Measurements from ENCODE around the gene INVS.

INVS gene

GRCh38 chr9:100186356-100186755 lies 87.3 kb downstream of the INVS start:
- H3K4me2 ChIP-seq (ENCODE audit: insufficient read depth, low read length) = no peak overlapping the region
- H3K9ac ChIP-seq (ENCODE audit: low read depth, low read length) = no peak overlapping the region
- no peak for ATAC-seq (ENCODE audit: insufficient read depth, low read depth)
- H3K27me3 ChIP-seq (ENCODE audit: insufficient read depth, low read length, poor library complexity) = no peaks in the 10 kb centered on the region
- TF ChIP-seq CTCF (IDR thresholded peaks at IDR 0.05; ENCODE audit: borderline replicate concordance, extremely low read depth, low read length, poor library complexity, severe bottlenecking) (no peak), EZH2 (IDR thresholded peaks at IDR 0.05; ENCODE audit: borderline replicate concordance, low read depth, low read length, severe bottlenecking) (no peak)
- H3K9me3 ChIP-seq (ENCODE audit: insufficient read depth, low read length, severe bottlenecking) = peaks cover 14% of the 10 kb centered on the region
- H3K36me3 ChIP-seq (ENCODE audit: insufficient read depth, low read length) = no peaks in the 10 kb centered on the region; the same call in 1 of the 2 replicates
- H2AFZ ChIP-seq (ENCODE audit: low read depth, low read length) = no peak overlapping the region
- H3K79me2 ChIP-seq (ENCODE audit: insufficient read depth, low read length) = no peaks in the 10 kb centered on the region
- no peak for DNase-seq
- H3K27ac ChIP-seq (ENCODE audit: low read length) = no peak overlapping the region
- no peak overlapping the region for H3K4me3 ChIP-seq (ENCODE audit: low read depth in 1 of 2, low read length in 2 of 2)
- H4K20me1 ChIP-seq (ENCODE audit: insufficient read depth, low read length) = no peaks in the 10 kb centered on the region
- H3K4me1 ChIP-seq (ENCODE audit: insufficient read depth, low read length) = no peaks in the 10 kb centered on the region

- H3K36me3 ChIP-seq (ENCODE audit: insufficient read depth, low read length) = no peaks in the 10 kb centered on the region; the same call in 1 of the 2 replicates
- ATAC-seq (ENCODE audit: insufficient read depth, low read depth) = no peak
- no peak overlapping the region for H3K27ac ChIP-seq (ENCODE audit: low read length)
- DNase-seq = no peak
- H3K79me2 ChIP-seq (ENCODE audit: insufficient read depth, low read length) = no peaks in the 10 kb centered on the region
- TF ChIP-seq CTCF (IDR thresholded peaks at IDR 0.05; ENCODE audit: borderline replicate concordance, extremely low read depth, low read length, poor library complexity, severe bottlenecking) = no peak
- TF ChIP-seq EZH2 (IDR thresholded peaks at IDR 0.05; ENCODE audit: borderline replicate concordance, low read depth, low read length, severe bottlenecking) = no peak
- no peak overlapping the region for H3K4me2 ChIP-seq (ENCODE audit: insufficient read depth, low read length)
- no peak overlapping the region for H2AFZ ChIP-seq (ENCODE audit: low read depth, low read length)
- no peak overlapping the region for H3K9ac ChIP-seq (ENCODE audit: low read depth, low read length)
- H4K20me1 ChIP-seq (ENCODE audit: insufficient read depth, low read length) = no peaks in the 10 kb centered on the region
- no peaks in the 10 kb centered on the region for H3K27me3 ChIP-seq (ENCODE audit: insufficient read depth, low read length, poor library complexity)
- H3K4me3 ChIP-seq (ENCODE audit: low read depth in 1 of 2, low read length in 2 of 2) = no peak overlapping the region
- H3K4me1 ChIP-seq (ENCODE audit: insufficient read depth, low read length) = no peaks in the 10 kb centered on the region
- H3K9me3 ChIP-seq (ENCODE audit: insufficient read depth, low read length, severe bottlenecking) = peaks cover 21% of the 10 kb centered on the region
Observed at GRCh38 chr9:100190339-100190738, 91.3 kb downstream of the INVS start.

GRCh38 chr9:100191264-100191663 lies 92.2 kb downstream of the INVS start:
- no peaks in the 10 kb centered on the region for H3K27me3 ChIP-seq (ENCODE audit: insufficient read depth, low read length, poor library complexity)
- ATAC-seq (ENCODE audit: insufficient read depth, low read depth) (no peak), DNase-seq (no peak)
- no peak overlapping the region for H3K4me3 ChIP-seq (ENCODE audit: low read depth in 1 of 2, low read length in 2 of 2)
- TF ChIP-seq EZH2 (IDR thresholded peaks at IDR 0.05; ENCODE audit: borderline replicate concordance, low read depth, low read length, severe bottlenecking) (no peak), CTCF (IDR thresholded peaks at IDR 0.05; ENCODE audit: borderline replicate concordance, extremely low read depth, low read length, poor library complexity, severe bottlenecking) (no peak)
- H3K27ac ChIP-seq (ENCODE audit: low read length) = no peak overlapping the region
- peaks cover 21% of the 10 kb centered on the region for H3K9me3 ChIP-seq (ENCODE audit: insufficient read depth, low read length, severe bottlenecking)
- H3K4me2 ChIP-seq (ENCODE audit: insufficient read depth, low read length) = no peak overlapping the region
- no peaks in the 10 kb centered on the region for H3K79me2 ChIP-seq (ENCODE audit: insufficient read depth, low read length)
- no peak overlapping the region for H2AFZ ChIP-seq (ENCODE audit: low read depth, low read length)
- no peaks in the 10 kb centered on the region for H4K20me1 ChIP-seq (ENCODE audit: insufficient read depth, low read length)
- no peak overlapping the region for H3K9ac ChIP-seq (ENCODE audit: low read depth, low read length)
- H3K36me3 ChIP-seq (ENCODE audit: insufficient read depth, low read length) = no peaks in the 10 kb centered on the region; the same call in 1 of the 2 replicates
- no peaks in the 10 kb centered on the region for H3K4me1 ChIP-seq (ENCODE audit: insufficient read depth, low read length)

- Histone ChIP-seq H3K4me1 (ENCODE audit: insufficient read depth, low read length) (no peaks in the 10 kb centered on the region), H3K4me2 (ENCODE audit: insufficient read depth, low read length) (no peak overlapping the region), H3K9me3 (ENCODE audit: insufficient read depth, low read length, severe bottlenecking) (peaks cover 21% of the 10 kb centered on the region), H3K4me3 (ENCODE audit: low read depth in 1 of 2, low read length in 2 of 2) (no peak overlapping the region), H4K20me1 (ENCODE audit: insufficient read depth, low read length) (no peaks in the 10 kb centered on the region), H2AFZ (ENCODE audit: low read depth, low read length) (no peak overlapping the region), H3K79me2 (ENCODE audit: insufficient read depth, low read length) (no peaks in the 10 kb centered on the region), H3K27ac (ENCODE audit: low read length) (no peak overlapping the region), H3K36me3 (ENCODE audit: insufficient read depth, low read length) (no peaks in the 10 kb centered on the region), H3K27me3 (ENCODE audit: insufficient read depth, low read length, poor library complexity) (no peaks in the 10 kb centered on the region), H3K9ac (ENCODE audit: low read depth, low read length) (no peak overlapping the region)
- DNase-seq = no peak
- ATAC-seq (ENCODE audit: insufficient read depth, low read depth) = no peak
- TF ChIP-seq CTCF (IDR thresholded peaks at IDR 0.05; ENCODE audit: borderline replicate concordance, extremely low read depth, low read length, poor library complexity, severe bottlenecking) (no peak), EZH2 (IDR thresholded peaks at IDR 0.05; ENCODE audit: borderline replicate concordance, low read depth, low read length, severe bottlenecking) (no peak)
Observed at GRCh38 chr9:100193078-100193477, 94.0 kb downstream of the INVS start.
